ENCODE measurements around the gene ITGA6. TPM values are rescaled to one million over a fixed set of nuclear protein-coding genes. Genes with fewer than 3 reads are reported as not detected.
A peak's percentile ranks its signal among the peaks of the same experiment; 100 is the strongest.

ITGA6 gene
- polyA plus RNA-seq, 1 donor from 2014 or later: 14.4 TPM

DNA sequence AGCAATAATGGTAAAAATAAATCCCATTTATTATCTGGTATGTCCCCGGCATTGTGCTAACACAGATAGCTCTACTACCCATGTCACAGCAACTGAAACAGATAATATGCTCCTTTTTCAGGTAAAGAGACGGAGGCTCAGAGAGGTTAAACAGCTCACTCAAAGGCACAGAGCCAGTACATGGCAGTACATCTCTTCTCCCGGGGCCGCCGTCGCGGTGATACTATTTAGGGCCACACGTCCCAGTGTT is 127.8 kb downstream of the ITGA6 start:
- Histone ChIP-seq H3K27ac (ENCODE audit: low read length) (peak overlapping the region; percentile 47), H2AFZ (ENCODE audit: low read depth, low read length) (peak overlapping the region; percentile 83)

More for the DNA sequence above, 127.8 kb downstream of the ITGA6 start:
- Histone ChIP-seq H3K36me3 (ENCODE audit: insufficient read depth, low read length) (no peaks in the 10 kb centered on the region), H3K9me3 (ENCODE audit: low read length) (no peaks in the 10 kb centered on the region), H3F3A (ENCODE audit: insufficient read depth, low read length, poor library complexity, severe bottlenecking) (no peaks in the 10 kb centered on the region), H3K27me3 (ENCODE audit: insufficient read depth, low read depth, low read length) (no peaks in the 10 kb centered on the region), H3K79me2 (replicated peaks; ENCODE audit: insufficient read depth, low read length) (no peaks in the 10 kb centered on the region), H3K9me2 (ENCODE audit: insufficient read depth, low read length) (no peaks in the 10 kb centered on the region), H3K4me2 (ENCODE audit: low read length) (peak overlapping the region; percentile 13), H3K4me3 (ENCODE audit: low read length) (peak overlapping the region; percentile 88), H4K20me1 (ENCODE audit: insufficient read depth) (no peaks in the 10 kb centered on the region), H3K9ac (ENCODE audit: low read length) (peak overlapping the region; percentile 73)
- TF ChIP-seq, protein P1, sequence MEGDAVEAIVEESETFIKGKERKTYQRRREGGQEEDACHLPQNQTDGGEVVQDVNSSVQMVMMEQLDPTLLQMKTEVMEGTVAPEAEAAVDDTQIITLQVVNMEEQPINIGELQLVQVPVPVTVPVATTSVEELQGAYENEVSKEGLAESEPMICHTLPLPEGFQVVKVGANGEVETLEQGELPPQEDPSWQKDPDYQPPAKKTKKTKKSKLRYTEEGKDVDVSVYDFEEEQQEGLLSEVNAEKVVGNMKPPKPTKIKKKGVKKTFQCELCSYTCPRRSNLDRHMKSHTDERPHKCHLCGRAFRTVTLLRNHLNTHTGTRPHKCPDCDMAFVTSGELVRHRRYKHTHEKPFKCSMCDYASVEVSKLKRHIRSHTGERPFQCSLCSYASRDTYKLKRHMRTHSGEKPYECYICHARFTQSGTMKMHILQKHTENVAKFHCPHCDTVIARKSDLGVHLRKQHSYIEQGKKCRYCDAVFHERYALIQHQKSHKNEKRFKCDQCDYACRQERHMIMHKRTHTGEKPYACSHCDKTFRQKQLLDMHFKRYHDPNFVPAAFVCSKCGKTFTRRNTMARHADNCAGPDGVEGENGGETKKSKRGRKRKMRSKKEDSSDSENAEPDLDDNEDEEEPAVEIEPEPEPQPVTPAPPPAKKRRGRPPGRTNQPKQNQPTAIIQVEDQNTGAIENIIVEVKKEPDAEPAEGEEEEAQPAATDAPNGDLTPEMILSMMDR (IDR thresholded peaks at IDR 0.05; ENCODE audit: poor library complexity, severe bottlenecking): no peak
- TF ChIP-seq SMC3 (conservative IDR thresholded peaks at IDR 0.05; ENCODE audit: poor library complexity): no peak

Other genes with a start within 250 kb of the ITGA6 start
- gene PDK1, start 128.5 kb downstream of the ITGA6 start, polyA plus RNA-seq: 10.8 and 19.3 TPM in 2 replicates

Data from neural cell (in vitro differentiated cells).